ENCODE data around the gene PLA2G4B.

The PLA2G4B gene

GRCh38 chr15:41849861-41850260, 11.2 kb downstream of the PLA2G4B start:
- no peak for TF ChIP-seq CTCF (IDR thresholded peaks at IDR 0.05; ENCODE audit: insufficient read depth, low read depth, low read length, missing control alignments)
- no peak overlapping the region for H3K4me3 ChIP-seq (ENCODE audit: low read length)
- peak; percentile 91 for DNase-seq (ENCODE audit: low read depth)

DNA sequence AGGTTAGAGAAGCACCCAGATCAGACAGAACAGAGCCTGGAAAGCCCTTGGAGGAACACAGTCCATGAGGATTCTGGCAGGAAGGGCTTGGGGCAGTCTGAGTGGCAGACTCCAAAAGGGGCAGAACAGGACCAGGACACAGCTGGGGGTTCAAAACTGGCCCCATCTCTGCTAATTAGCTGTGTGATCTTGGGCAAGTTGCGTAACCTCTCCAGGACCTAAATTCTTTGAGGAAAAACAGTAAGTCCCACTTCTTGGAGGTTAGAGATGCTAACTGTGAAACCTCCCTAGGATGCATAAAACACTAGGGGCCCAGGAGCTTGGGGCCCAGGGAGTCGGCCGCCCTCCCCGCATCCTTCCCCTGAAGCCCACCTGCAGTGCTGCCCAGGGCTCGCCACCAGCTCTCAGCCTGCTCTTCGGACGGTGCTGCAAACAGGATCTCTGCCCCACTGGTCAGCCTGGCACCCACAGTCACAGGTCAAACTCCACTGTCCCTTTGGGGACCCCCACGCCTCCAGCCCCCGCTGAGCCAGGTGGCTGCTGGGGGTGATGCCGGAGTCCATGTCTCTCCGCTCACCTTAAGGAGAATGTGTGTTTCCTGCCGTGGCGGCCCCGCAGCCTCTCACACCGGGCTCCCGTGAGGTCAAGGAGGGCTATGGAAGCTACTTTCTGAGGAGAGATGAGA, 12.0 kb downstream of the PLA2G4B start:
- no peak overlapping the region for H3K4me3 ChIP-seq (ENCODE audit: low read length)
- no peak for DNase-seq (ENCODE audit: low read depth)
- TF ChIP-seq CTCF (IDR thresholded peaks at IDR 0.05; ENCODE audit: insufficient read depth, low read depth, low read length, missing control alignments): no peak

- DNase-seq (ENCODE audit: low read depth): no peak
- H3K4me3 ChIP-seq (ENCODE audit: low read length): no peak overlapping the region
These were observed 12.5 kb downstream of the PLA2G4B start for GRCh38 chr15:41851167-41851523.

GRCh38 chr15:41851755-41852370, 13.2 kb downstream of the PLA2G4B start:
- no peak for DNase-seq (ENCODE audit: low read depth)
- TF ChIP-seq CTCF (IDR thresholded peaks at IDR 0.05; ENCODE audit: insufficient read depth, low read depth, low read length, missing control alignments): no peak
- no peak overlapping the region for H3K4me3 ChIP-seq (ENCODE audit: low read length)

More at GRCh38 chr15:41851167-41851523, 12.5 kb downstream of the PLA2G4B start:
- TF ChIP-seq CTCF (IDR thresholded peaks at IDR 0.05; ENCODE audit: insufficient read depth, low read depth, low read length, missing control alignments): no peak

- H3K4me3 ChIP-seq (ENCODE audit: low read length): no peak overlapping the region
- no peak for TF ChIP-seq CTCF (IDR thresholded peaks at IDR 0.05; ENCODE audit: insufficient read depth, low read depth, low read length, missing control alignments)
These were observed 14.3 kb downstream of the PLA2G4B start for GRCh38 chr15:41852736-41853590.

GRCh38 chr15:41853831-41854230, 15.2 kb downstream of the PLA2G4B start:
- DNase-seq (ENCODE audit: low read depth): no peak
- TF ChIP-seq CTCF (IDR thresholded peaks at IDR 0.05; ENCODE audit: insufficient read depth, low read depth, low read length, missing control alignments): no peak
- no peak overlapping the region for H3K4me3 ChIP-seq (ENCODE audit: low read length)

More at GRCh38 chr15:41852736-41853590, 14.3 kb downstream of the PLA2G4B start:
- DNase-seq (ENCODE audit: low read depth): no peak

Measured in epithelial cell of esophagus (primary cell).